HG02981 (cell line): Measurements from ENCODE around the gene KIF13A.
"Not testable (repeated sequence)": the region's sequence is repeated elsewhere in the genome, so short reads cannot be mapped to it uniquely, and the experiment has no call there.

Source experiments
- ATAC-seq: cut with Tn5 transposase; IDR thresholded peaks from one replicate; pipeline ENCODE4 v1.9.1; 2021; ENCODE audit warnings: mild to moderate bottlenecking, moderate library complexity; ENCODE audit not compliant: unreplicated experiment

The KIF13A gene

DNA sequence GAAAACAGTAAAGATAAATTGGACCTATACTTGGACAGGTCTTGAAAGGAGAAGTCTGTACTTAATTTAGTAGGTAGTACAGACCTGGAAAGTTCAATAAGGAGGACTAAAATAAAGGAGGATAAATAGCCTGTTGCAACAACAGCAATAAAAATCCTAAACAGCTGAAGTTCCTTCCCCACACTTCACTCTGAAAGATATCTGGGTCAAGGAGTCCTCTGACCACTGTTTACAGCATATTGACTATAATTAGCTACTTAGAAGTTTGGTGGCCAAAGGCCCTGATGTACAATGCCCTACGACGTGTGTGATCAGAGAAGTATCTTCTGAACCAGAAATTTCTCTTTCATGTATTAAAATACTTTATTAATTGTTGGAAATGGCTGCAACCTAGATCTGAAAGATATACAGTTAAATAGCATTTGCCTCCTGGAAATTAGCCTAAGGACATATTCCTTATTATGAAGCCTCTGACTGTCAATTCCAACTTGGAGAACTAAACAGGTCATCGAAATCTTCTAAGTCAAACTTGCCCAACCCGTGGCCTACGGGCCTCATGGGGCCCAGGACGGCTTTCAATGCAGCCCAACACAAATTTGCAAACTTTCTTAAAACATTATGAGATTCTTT lies 82.8 kb downstream of the KIF13A start:
- no peak for ATAC-seq

DNA sequence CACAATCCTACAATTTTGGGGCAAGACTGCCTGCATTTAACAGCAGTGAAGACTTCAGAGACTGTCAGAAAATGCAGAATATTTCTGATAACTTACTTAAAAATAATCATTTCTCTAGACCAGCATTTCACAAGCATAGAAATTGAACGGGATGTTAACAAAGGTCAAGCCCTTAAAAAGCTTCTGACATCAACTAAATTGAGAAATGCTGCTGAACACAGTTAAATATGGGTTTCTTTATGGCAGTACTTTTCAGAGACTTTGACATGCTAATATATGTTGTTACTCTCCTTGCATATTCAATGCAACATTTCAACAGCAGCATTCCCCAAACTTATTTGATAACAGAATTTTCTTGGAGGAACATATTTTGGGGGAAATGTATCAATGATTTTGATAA lies 84.5 kb downstream of the KIF13A start:
- ATAC-seq, result no peak

DNA sequence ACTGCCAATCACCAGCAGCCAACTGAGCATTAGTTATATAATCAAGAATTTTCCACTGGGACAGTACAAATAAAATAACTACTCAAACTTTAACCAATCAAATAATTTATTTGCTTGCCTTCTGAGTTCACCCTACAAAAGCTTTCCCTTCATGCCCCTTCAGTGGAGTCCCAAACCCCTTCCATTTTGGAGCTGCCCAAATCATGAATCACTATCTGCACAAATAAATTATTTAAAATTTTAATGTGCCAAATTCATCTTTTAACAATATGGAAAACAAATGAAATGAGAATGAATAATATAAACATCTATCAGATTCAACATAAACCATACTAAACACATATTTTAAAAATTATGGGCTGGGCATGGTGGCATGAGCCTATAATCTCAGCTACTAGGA lies 85.9 kb downstream of the KIF13A start:
- ATAC-seq, result no peak

DNA sequence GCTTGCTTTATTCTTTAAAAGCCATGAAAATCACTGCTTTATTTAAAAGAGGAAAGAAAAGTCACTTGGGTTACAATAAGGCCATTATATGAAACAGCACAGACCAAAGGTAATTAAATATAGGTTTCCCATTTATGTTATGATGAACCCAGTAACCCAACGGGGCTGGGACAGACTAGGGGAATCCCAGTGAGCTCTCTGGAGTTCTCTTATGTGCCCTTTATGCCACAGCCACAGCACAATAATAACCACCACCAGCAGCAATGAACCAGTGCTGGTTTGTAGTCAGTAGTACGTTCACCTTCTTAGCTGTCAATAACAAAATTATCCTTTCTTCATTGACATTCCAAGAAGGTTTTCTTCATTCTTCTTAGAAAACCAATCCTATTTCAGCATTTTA lies 87.4 kb downstream of the KIF13A start:
- ATAC-seq, result no peak

DNA sequence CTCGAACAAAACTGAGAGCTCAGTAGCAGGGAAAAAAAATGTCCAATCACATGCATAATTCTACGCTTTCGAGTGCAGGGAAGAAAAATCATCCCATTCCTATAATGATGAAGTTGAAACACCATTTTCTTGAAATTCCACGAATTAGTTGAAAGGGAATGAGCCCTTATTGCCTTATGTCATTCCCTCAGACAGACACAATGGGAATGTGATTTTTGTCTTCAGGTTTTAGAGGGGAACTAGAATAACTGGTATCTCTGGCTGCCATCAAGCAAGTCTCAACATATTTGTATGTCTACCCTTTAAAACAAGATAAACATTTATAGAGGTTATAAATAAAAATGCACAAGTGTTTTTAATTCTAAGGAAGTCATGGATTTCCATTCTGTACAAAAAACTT lies 87.9 kb downstream of the KIF13A start:
- no peak for ATAC-seq

DNA sequence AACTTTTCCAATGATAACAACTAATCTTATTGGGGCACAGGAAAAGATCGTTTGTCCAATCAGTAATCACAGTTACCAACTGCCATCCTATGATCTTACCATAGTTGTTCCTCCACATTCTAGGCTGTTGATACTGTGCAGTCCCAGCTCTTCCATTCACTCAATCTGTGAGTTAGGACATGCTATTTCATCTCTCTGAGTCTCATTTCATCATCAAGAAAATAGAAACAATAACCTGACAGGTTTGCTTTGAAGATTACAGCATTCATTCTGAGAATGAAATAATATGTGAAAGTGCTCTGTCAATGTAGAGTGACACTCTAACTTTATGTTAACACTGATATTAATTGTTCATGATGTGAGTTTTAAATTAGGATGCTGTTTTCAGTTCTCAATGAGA lies 89.8 kb downstream of the KIF13A start:
- ATAC-seq, result no peak

DNA sequence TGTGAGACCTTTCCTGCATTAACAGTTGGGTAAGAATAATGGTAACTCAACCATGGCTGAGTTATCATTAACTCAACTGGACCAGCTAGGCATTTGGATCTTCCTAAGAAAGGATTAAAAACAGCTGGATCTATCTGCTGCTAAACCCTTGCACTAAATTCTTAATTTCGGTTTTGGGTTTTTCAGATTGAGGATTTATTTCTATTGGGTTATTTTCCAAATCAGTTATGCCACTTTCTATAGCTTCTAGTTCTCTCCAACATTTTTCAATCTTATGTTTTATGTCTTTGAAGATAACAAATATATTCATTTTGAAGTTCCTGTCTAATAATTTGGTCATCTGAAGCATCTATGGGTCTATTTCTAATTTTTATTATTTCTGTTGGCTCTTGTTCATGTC lies 92.5 kb downstream of the KIF13A start:
- ATAC-seq, result no peak

DNA sequence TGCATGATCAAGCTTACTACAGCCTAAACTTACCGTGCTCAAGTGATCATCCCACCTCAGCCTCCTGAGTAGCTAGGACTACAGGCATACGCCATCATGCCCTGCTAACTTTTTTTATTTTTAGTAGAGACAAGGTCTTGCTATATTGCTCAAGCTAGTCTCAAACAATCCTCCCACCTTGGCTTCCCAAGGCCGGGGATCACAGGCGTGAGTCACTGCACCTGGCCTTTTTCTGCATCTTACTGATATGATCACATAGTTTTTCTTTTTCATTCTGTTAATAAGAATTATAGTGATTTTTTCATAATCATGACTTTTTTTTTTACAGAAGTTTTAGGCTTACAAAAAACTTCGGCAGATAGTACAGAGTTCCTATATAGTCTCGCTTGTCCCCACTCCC lies 93.2 kb downstream of the KIF13A start:
- no peak for ATAC-seq

DNA sequence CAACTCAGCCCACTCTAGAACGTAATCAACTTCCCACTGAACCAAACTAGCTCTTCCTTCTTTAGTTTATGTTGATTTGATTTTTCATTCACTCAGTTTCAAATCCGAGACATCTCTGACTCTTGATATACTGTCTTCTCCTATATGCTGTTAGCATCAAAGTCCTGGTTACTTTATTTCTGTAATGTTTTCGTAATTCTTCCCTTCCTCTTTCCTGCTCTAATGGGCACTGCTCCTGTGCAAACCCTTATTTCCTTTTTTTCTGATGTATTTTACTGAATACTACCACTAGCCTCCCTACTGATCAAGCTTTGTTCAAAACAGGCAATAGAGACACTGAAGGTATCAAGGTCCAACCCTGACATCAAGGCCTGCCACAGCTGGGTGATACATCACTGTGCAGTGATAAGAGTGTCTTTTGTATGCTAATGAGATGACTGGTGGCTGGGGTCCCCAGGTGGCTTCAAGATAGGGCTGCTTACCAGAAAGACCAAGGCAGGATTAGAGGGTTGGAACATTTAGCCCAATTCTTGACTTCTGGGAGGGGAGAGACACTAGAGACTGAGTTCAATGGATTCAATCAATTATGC lies 95.2 kb downstream of the KIF13A start:
- ATAC-seq, result no peak

DNA sequence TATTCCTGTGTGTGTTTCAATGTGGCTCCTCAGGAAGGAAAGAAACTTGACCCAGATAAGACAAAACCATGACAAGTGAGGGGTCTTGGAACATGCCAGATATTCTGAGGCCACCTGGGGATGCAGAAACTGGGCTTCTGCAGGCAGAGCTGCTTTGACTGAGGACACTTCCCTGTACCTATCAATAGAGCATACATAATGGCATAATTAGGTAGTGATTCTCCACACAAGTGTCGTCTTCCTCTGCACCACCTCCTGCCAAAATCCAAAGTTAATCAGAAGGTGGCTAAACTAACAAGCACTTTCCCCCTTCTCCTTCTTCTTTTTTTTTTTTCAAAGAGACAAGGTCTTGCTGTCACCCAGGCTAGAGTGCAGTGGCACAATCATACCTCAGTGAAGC lies 97.1 kb downstream of the KIF13A start:
- no peak for ATAC-seq

DNA sequence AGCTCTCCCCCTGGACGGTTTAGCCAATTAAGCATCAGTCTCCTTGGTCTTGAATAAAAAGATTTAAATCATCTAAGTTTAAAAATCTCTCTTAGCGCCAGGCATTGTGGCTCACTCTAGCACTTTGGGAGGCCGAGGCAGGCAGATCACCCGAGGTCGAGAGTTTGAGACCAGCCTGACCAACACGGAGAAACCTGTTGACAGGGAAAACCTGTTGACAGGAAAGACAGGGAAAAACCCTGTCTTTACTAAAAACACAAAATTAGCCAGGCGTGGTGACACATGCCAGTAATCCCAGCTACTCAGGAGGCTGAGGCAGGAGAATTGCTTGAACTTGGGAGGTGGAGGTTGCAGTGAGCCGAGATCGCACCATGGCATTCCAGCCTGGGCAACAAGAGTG lies 97.7 kb downstream of the KIF13A start:
- not testable (repeated sequence) for ATAC-seq

DNA sequence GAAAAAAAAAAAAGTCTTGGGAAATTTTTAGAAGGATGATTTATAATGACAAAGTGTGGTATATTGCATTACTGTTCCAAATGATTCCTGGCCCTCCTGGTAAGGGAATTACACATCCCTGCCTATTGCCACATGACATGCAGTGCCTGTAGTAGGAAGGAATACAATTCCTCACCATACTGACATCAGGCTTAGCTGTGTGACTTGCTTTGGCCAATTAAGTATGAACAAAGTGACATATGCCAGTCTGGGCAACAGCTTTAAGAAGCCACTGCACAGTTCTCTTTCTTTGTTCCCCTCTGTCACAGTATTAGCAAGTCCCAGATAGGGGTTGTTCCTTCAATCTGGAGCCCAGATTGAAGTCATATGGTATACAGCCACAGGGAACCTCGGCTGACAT lies 100.5 kb downstream of the KIF13A start:
- no peak for ATAC-seq

DNA sequence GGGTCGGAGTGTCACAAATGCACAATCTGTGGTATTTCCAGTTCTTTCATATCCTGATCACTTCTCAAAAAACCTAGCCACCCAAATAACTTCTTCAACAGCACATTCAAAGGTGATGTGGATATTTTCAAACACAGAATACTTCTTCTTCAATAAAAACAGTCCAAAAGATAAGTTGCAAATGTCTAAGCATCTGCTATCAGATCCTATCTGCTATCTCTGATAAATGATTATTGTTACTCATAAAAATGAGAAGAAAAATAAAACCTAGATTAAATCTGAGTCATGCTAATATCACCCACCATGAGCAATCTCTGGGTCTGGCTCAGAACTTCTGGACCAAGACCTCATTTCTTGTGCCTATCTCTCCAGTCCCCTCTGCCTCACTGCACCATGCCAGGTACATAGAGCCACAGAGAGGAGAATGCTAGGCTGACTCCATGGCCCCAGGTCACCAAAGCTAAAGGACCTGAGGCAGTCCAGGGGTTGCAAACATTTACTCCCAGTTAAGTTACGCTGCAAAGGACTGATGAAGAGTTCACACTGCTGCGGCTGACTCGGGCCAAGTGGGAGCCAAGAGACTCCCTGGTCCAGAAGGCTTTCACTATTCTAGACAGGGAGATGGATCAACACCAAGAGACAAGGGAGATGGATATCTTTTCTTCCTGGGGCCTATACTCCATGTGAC lies 101.4 kb downstream of the KIF13A start:
- ATAC-seq, result no peak

DNA sequence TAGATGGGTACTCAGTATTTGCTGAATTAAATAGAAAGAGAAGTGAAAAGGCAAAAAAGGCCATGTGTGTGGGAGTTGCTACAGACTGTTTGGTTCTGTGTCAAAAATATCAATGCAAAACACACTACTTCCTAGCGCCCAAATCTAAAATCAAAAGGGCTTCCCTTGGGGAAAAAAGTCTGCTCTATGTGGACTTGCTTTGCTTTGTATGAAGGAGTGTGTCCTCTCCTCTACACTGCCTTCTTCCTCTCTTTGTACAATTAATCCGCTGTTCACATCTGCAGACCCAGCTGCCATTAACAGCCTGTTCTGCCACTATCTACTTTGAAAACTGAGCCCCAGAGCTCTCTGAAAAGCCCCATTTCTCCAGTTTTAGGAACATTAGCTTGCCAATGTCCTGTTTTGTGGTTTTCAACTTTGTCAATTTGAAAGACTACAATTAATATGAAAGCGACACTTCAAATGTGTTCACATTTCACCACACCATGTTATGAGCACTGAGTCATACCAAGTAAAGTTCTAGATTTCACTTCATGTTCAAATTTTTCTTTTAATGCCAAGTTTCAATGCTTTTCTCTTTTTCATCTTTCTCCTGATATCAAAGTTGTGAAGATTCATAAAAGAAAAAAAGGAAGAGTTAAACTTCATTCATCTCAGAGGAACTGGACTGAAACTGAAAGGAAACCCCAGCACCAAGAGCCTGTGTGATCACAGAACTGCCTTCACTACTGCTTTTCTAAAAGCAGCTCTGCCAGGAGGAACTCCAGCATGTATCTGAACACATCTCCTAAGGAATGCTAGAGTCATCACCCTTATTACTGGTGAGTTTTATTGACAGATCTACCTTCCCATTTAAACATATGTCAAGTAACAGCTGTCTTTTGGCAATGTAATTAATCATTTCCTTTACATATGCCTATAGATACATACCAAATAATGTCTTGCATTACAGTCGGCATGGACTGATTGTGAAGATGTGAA lies 102.6 kb downstream of the KIF13A start:
- peak; percentile 82 for ATAC-seq

DNA sequence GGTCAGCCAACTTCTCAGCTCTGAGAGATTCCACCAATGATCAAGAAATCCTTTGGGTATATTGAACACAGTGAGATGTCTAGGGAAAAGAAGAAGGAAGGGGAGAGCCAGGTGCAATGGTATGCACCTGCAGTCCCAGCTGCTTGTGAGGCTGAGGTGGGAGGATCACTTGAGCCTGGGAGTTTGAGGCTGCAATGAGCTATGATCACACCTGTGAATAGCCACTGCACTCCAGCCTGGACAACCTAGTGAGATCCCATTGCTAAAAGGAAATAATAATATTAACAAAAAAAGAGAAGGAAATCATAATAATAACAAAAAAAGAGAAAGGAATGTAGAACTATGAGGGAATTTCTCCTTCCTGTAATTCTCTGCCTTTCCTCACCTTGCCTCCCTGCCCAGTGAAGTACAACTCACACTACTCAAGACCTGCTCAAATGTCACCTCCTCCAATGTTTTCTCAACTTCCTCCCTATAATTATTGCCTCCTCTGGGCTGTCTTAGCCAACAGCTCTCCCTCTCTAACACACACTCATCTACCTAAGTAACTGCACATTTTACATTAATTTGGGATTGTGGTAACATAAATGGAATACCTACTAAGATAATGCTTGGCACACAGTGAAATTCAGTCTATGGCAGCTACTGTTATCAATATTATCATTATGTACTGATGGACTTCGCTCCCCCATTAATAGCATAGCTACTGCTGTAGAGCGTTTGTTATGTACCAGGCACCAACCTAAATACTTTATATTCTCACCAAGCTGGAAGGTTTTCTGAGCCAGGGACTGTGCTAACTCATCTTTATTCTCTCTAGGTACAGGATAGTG lies 103.6 kb downstream of the KIF13A start:
- ATAC-seq, result no peak

DNA sequence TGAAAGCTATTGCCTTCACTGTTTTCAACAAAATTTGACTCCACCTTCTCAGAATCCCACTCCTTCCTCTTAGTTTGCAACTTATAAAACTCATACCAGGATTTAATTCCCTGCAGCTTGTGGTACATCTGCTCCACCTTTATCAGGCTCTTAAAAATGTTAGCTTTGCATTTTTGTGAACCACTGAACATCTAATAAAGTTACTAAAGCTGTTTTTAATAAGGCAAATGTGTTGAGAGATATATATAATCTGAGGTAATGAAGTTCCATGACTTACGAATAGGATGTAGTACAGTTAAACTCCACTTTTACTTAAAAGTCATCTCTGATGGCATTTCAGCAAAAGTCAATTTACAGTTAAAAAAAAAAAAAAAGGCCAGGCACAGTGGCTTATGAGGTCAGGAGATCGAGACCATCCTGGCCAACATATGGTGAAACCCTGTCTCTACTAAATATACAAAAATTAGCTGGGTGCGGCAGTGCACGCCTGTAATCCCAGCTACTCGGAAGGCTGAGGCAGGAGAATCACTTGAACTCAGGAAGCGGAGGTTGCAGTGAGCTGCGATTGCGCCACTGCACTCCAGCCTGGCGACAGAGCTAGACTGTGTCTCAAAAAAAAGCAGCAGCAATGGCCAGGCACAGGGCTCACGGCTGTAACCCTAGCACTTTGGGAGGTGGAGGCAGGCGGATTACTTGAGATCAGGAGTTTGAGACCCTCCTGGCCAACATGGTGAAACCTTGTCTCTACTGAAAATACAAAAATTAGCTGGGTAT lies 106.2 kb downstream of the KIF13A start:
- no peak for ATAC-seq

DNA sequence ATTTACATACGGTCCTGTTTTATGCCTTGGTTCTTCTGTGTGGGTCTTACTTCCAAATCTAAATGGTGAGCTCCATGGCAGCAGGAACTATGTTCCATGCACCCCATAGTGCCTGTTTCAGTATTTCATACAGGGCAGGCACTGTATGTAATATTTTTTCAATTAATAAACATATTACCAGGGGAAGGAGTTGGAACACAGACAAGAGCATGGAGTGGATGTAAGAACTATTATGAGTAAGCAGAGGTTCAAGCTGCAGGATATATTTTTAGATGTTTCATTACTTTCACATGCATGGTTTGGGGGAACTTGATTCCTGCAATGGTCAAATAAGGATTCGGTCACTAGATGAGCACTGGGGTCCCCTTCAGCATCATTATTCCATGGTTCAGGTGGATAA lies 108.3 kb downstream of the KIF13A start:
- ATAC-seq, result no peak

DNA sequence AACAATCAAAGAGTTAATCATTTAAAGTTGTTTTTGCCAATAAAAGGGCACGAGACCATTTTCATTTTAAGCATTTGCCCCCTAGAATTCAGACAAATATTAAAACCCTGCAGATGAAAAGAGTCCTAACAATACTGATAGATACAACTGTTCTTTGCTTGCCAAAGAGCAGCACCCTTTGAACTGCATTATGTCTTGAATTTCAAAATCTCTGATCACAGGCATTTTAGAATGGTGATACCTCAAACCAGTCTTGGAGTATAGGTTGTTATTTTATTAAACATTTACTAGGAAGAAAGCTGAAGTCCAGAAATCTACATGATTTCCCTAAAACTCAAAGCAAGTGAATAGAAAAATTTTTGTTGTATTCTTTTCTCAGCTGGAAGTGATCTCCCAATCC lies 108.7 kb downstream of the KIF13A start:
- no peak for ATAC-seq

DNA sequence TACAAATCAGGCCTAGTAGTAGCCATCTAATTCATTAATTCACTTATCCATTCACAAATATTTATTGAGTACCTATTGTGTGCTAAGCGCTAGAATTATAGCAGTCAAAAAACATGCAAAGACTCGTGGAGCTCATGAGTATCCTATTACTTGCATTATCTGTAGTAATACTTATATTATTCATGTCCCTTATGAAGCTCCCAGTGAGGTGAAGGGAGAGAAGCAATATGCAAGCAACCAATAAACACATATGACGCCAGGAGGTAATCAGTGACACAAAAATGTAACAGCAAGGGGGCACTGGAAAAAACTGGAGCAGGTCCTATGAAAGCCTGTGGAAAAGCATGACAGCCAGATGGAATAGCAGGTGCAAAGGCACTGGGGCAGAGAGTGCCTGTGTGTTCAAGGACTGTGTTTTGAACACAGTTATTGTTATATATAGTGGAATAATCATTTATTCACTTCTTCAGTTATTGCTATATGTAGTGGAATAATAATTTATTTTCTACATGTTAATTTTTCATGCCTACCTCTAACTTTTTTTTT lies 109.5 kb downstream of the KIF13A start:
- ATAC-seq, result no peak
